ENCODE measurements around the gene C1QTNF7.

Gene C1QTNF7

DNA sequence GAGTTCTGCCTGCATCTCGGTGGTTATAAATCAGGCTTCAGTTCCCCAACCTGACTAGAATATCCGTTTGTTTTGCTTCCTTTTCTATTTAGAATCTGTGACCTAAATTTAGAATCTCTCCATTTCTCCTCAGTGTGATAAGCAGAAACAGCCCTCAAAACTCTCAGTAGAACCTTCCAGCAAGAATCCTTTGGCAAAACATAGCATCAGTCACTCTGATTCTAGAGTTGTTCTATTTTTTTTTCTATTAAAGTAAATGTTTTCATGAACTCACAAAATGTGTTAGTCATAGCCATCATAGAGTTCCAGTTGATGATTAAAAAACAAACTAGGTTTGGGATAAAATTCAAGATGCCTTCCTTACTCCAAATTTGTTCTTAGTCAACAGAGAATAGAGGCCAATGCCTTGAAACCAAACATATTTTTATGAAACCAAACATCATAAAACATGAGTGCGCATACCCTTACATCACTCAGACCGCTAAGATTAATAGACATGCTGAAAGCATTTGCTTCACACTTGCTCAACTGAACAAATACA is 13.2 kb upstream of the C1QTNF7 start:
- DNase-seq = no peak

GRCh38 chr4:15416357-15417232 is 11.2 kb upstream of the C1QTNF7 start:
- DNase-seq = no peak

DNA sequence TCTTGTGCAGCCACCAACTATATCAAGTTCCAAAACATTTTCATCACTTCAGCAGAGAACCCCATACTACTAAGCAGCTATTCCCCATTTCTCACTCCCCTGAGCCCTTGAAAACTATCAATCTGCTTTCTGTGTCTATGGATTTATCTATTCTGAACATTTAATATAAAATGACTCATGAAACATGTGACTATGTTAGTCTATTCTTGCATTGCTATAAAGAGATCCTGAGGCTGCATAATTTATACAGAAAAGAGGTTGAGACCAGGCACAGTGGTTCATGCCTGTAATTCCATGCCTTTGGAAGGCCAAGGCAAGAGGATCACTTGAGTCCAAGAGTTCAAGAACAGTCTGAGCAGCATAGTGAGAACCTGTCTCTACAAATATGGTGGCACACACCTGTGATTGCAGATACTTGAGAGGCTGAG is 10.6 kb upstream of the C1QTNF7 start:
- DNase-seq = no peak

DNA sequence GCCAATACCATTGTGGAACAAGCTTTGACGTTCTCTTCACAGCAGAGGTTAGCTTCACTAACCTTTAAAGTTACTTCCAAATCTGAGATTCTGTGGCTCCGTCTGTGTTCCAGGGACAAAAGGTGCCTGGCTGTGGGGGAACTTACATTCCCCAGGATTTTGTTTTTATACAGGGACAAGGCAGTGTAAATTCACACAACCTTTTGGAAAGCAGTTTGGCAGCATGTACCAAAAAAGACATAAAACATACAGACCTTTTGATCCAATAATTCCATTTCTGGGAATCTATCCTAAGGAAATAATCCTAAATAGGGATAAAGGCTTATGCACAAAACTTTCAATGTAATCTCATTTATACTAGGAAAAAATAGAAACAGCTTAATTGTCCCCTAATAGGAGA is 8.9 kb upstream of the C1QTNF7 start:
- no peak for DNase-seq

DNA sequence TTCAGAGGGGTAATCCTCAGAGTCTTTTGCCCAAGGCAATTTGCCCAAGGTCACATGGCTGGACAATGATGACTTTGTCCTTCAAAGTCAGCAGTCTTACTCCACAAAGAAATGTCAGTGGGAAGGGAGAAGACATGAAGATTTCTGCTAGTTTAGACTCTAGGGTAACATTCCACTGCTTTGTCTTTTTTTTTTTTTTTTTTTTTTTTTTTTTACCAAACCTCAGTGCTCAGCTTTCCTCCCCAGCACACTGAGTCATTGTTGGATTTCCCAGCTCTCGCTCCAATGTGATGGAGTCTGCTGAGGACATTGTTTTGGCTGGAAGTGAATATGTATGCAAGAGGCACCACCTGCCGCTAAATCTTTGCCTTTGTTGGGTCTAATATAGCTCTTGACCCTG is 7.2 kb upstream of the C1QTNF7 start:
- no peak for DNase-seq

- no peak for DNase-seq
These were observed 4.5 kb upstream of the C1QTNF7 start for GRCh38 chr4:15423285-15423711.

DNA sequence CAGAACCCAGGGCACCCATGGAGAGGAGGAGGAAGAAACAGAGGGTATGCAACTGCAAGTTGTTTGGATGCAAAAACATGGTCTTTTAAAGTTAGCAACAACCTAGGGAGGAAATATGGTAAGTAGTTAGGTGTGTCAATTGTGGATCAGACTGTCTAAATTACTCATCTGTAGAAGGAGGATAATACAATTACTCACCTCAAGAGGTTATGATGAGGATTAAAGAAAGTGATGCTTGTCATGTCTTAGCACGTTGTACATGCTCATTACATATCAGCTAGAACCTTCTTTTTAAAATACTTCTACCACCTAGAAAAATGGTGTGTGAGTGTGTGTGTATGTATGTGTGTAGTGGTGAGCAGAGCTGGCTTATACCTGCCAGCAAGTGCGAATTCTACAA is 2.3 kb upstream of the C1QTNF7 start:
- DNase-seq = no peak

- DNase-seq = no peak
These were observed 672 bp upstream of the C1QTNF7 start for GRCh38 chr4:15427161-15427560.

DNA sequence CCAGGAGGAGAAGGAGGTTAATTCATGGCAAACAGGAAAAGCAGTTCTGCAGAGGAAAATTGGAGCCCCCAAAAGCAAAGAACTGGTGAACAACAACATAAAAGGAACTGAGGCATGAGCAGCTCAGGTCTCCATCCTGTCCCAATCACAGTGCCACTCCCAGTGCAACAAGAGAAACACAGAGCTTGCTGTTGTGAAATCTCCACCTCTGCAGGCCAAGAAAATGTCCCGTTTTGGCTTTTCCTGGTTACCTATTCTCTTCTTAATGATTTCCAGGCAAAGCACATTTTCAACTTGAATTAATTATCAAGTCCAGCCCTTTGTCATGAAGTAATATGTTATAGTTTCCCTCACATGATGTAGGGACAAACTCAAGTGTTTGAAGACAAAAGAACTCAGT is 778 bp downstream of the C1QTNF7 start:
- no peak for DNase-seq

DNA sequence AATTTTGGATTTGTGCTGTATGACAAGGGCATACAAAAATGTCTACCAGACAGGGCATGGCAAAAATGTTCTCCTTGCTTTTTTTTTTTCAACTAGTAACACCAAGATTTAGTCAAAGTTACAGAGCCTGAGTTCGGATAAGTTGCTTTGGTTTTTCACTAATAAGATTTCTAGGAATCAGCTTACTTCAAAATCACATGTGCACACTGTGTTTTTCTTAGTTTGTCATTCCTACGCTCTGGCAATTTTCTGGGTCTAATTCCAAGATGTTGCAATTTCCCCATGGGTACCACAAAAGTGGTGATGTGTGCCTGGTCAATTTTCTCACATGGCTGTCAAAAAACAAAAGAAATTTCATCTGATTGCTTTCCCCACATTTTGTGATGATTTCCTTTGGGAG is 6.3 kb downstream of the C1QTNF7 start:
- no peak for DNase-seq

- no peak for DNase-seq
These were observed 6.8 kb downstream of the C1QTNF7 start for GRCh38 chr4:15434676-15435075.

- DNase-seq = no peak
These were observed 8.7 kb downstream of the C1QTNF7 start for GRCh38 chr4:15436513-15436912.

GRCh38 chr4:15438939-15439524 is 11.2 kb downstream of the C1QTNF7 start:
- DNase-seq = peak; percentile 1

DNA sequence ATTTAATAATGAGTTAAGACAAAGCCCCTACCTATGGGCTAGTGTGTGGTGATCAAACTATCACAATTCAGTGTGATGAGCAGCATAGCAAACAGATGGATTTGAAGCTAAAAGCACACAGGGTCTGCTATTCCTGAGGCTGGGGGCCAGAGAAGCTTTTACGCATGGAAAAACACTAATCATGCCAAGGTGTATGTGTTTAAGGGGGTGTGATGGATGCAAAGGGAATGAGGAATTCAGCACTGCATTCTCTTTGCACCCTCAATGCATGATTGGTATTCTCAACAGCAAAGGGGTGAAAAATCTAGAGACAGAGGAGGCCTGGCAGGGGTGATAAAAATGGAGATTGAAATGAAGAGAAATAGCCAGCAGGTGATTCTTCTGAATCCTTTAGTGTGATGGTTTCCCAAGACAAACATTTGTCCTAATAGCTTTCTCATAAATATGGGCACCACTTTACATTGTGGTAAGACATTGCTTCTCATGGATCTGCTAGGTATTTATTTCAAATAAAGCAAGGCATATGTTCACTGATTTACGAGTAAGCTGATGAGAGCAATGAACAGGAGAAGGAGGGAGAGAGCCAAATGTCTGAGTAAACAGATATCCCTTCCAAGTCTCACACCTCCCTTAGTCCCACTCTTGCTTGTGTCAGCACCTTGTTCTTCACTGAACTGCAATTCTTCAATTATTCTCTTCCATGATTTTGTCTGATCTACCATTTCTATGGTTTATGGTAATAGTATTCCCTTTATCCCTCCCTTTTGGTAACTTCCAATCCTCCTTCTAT is 15.7 kb downstream of the C1QTNF7 start:
- no peak for DNase-seq

GRCh38 chr4:15444276-15444675 is 16.4 kb downstream of the C1QTNF7 start:
- no peak for DNase-seq

DNA sequence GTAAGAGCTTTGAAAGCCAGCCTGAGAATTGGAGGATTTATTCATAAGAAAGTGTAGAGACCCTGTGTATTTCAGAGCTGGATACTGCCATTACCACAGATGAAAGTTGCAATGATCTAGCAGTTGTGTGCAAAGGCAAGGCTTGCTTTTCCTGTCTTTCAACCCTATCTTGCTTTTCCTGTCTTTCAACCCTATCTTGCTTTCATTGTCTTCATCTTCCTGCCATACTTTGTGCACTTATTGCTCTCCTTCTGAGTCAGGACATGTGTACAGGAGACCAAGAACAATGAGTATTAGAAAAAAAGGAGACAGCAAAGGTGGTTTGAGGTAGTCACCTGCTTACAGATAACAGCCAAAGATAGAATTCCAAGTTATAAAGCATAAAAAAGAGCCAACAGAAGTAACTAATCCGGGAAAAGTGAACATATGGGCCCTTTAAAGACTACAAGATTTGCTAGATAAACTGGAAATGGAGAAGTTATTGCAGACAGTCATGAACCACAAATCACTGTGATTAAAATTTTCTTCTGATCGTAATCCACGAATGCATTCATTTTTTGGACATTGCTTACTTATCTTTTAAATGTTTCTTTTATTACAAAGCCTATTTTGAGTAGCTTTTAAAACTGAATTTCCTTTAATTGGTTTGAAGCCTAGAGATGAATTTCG is 17.2 kb downstream of the C1QTNF7 start:
- DNase-seq = no peak

GRCh38 chr4:15451181-15451865 is 23.5 kb downstream of the C1QTNF7 start:
- DNase-seq = peak; percentile 1

- no peak for DNase-seq
These were observed 24.3 kb downstream of the C1QTNF7 start for GRCh38 chr4:15451866-15452765.

GRCh38 chr4:15455290-15455689 is 27.5 kb downstream of the C1QTNF7 start:
- no peak for DNase-seq

GRCh38 chr4:15457406-15458201 is 29.8 kb downstream of the C1QTNF7 start:
- DNase-seq = peak; percentile 57
